ENCODE measurements around the gene CFAP47.
"Not testable (repeated sequence)": the region's sequence is repeated elsewhere in the genome, so short reads cannot be mapped to it uniquely, and the experiment has no call there.

The CFAP47 gene

DNA sequence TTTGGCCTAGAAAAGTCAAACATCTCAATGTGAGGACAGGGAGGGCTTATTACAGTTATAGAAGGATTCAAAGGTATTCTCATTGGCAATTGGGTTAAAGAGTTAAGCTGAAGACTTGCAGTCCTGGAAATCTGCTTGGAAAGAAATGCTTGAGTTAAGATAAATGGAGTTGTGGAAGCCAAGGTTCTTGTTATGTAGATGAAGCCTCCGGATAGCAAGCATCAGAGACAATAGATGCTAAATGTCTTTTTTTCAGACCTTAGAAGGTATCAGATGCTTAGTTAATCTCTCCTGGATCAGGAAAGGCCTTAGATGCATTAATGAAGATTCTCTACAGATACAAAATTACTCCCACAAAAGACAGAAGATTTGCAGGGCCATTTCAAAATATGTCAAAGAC, 299.3 kb downstream of the CFAP47 start:
- no peak for DNase-seq (ENCODE audit: low read depth)

GRCh38 chrX:36234840-36235528, 315.4 kb downstream of the CFAP47 start:
- not testable (repeated sequence) for DNase-seq (ENCODE audit: low read depth)

- DNase-seq (ENCODE audit: low read depth) = no peak
Observed at GRCh38 chrX:36241397-36241796, 321.9 kb downstream of the CFAP47 start.

DNA sequence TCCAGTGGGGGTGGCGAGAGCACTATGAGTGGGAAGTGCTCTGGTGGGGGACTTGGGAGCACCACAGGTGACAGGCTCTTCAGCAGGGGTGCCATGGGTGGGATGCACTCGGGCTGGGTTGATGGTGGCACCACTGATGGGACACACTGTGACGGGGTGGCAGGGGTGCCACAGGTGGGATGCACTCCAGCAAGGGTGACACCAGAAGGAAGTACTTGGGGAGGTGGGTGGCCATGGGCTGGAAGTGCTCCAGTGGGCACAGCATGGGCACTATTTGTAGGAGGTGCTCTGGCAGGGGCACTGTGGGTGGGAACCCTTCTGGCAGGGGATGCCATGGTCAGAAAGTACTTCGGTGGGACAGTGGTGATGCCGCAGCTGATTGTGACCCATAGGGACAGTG, 346.6 kb downstream of the CFAP47 start:
- no peak for DNase-seq (ENCODE audit: low read depth)

- no peak for DNase-seq (ENCODE audit: low read depth)
Observed at GRCh38 chrX:36310136-36310535, 390.6 kb downstream of the CFAP47 start.

DNA sequence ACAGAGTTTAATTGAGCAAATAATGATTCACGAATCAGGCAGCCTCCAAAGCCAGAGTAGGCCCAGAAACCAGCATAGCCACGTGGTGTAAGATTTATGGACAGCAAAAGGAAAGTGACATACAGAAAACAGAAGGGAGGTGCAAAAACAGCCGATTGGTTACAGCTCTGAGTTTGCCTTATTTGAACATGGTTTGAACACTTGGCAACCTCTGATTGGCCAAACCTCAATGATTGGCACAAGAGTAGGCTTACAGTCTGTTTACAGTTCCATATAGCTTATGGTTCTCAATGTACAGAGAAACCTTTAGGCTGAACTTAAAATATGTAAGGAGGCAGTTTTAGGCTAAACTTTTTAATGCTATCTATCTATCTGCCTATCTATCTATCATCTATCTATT, 394.8 kb downstream of the CFAP47 start:
- no peak for DNase-seq (ENCODE audit: low read depth)

DNA sequence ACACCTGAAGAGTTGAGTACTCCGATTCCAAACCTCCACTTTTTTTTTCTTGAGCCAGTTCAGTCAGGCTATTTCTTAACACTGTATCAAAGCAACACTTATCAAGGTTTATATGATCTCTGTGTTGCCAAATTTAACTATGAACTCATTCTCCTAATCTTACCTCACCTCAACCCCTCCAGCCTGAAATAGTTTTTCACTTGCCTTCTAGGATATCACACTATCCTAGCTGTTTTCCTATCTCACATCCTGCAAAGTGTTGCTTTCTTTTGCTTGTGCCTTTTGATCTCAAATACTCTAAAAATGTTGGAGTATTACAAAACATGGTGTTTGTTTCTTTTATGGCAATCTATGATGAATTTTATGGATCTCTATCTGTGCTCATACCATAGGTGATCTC, 415.0 kb downstream of the CFAP47 start:
- DNase-seq (ENCODE audit: low read depth) = no peak

- DNase-seq (ENCODE audit: low read depth) = no peak
Observed at GRCh38 chrX:36336751-36337150, 417.2 kb downstream of the CFAP47 start.

- DNase-seq (ENCODE audit: low read depth) = no peak
Observed at GRCh38 chrX:36344301-36344700, 424.8 kb downstream of the CFAP47 start.

DNA sequence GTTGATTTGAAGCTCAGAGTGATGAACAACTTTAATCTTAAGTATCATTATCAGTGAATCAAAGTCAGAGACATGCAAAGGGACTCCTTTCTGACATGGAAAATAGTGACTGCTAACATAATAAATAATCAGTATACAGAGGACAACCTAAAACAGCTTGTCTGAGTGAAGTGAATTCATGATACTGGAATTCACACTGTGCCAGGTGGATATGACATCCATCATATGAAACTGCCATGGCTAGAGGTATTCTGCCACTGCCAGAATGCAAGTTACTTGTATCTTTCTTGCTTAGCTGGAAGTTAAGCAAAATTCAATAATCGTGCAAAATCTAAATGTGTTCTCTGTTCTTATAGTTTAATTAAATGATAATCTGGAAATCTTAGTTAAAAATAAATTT, 429.0 kb downstream of the CFAP47 start:
- no peak for DNase-seq (ENCODE audit: low read depth)

DNA sequence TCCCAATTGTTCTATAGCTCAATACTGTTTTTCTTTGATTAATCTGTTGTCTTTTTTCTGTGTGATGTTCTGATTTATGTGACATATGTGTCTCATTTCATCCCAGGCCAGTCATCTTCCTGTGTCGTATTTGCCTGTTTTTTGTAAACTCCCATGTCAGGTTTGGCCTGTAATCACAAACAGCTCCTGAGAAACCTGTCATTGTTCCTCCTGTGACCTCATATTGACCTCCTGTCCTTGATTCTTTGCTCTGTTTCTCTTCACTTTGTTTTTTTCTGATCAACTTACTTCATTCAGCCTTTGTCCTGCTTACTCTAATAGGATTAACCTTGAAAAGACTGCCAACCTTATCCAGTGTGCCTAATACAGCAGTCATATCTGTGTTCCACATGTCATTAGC, 438.3 kb downstream of the CFAP47 start:
- DNase-seq (ENCODE audit: low read depth) = no peak

DNA sequence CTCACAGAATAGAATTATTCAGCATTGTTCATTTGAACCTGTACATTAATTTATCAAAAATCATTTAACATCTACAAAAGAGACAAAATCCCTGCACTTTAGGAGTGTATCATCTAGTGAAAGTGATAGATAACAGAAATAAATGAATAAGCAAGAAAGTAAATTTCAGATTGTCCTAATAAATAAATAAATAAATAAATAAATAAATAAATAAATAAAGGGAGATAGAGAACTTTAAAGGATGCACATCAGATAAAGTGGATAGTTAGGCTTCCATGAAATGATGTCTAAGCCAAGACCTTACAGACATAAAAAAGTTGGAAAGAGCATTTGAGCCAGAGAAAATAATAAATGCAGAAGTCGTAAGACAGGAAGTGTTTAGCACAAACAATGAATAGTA, 444.7 kb downstream of the CFAP47 start:
- no peak for DNase-seq (ENCODE audit: low read depth)

GRCh38 chrX:36383495-36383894, 464.0 kb downstream of the CFAP47 start:
- no peak for DNase-seq (ENCODE audit: low read depth)

DNA sequence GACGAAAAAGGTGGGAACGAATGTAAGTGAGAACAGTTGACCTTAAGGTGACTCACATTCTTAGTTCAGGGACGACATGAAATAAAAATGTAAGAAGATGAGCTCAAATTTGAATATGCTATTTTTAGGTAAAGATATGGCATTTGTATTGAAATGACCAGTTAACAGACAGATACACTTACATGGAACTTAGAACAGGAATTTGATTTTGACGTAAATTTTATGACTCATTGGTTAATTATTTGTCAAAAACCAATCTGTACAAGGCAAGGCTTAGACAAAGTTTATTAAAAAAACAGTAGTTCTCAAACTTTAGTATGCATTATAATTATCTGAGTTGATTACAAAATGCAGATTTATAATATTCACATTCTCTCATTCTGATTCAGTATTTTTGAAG, 469.4 kb downstream of the CFAP47 start:
- DNase-seq (ENCODE audit: low read depth) = no peak

DNA sequence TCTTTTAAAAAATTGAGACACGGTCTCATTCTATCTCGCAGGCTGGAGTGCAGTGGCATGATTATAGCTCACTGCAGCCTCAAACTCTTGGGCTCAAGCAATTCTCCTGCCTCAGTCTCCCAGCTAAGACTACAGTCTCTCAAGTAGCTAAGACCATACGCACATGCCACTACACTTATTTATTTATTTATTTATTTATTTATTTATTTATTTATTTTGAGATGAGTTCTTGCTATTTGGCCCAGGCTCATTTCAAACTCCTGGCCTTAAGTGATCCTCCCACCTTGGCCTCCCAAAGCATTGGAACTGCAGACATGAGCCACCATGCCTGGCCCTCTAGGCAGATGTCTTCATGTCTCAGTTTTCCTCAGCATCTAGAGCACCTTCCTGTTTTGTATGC, 482.2 kb downstream of the CFAP47 start:
- DNase-seq (ENCODE audit: low read depth) = no peak

DNA sequence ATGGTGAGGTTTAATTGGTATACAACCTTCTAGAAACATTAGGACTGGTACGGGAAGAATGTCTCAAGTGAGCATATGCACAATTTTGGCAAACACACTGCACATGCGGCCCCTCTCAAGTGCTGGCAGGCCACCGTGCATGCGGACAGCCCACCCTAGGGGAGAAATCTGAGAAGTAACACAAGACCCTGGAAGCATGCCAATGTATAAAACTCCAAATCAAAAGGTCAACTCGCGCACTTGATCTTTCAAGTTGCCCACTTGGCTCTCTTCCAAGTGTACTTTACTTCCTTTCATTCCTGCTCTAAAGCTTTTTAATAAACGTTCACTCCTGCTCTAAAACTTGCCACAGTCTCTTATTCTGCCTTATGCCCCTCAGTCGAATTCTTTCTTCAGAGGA, 488.3 kb downstream of the CFAP47 start:
- no peak for DNase-seq (ENCODE audit: low read depth)

DNA sequence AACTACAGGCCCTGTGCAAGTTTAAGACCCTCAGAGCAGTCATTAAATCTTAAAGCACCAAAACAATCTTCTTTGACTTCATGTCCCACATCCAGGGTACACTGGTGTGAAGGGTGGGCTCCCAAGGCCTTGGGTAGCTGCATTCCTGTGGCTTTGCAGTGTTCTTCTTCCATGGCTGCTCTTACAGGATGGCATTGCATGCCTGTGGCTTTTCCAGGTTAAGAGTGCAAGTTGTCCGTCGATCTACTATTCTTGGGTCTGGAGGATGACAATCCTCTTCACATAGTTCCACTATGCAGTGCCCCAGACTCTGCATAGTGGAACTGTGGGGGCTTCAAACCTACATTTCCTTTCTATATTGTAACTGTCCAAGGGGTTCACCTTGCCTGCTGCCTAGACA, 494.5 kb downstream of the CFAP47 start:
- no peak for DNase-seq (ENCODE audit: low read depth)

GRCh38 chrX:36422368-36422767, 502.8 kb downstream of the CFAP47 start:
- no peak for DNase-seq (ENCODE audit: low read depth)

DNA sequence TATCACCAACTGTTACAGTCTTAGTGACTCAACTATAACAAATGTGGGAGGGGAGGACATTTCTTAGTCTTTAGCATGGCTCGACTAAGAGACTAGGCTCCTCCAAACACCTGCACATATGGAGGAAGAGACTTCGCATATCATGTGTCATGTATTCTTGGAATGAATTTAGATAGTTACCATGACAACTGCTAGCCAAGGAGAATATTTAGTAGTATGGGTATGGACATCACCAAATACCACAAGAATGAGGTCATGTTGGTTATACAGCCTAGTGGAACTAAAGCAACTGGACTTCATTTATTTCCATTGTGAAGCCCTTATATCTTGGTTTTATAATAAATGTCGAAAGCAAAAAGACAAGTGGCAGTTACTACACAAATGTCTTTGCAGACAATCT, 512.3 kb downstream of the CFAP47 start:
- DNase-seq (ENCODE audit: low read depth) = peak; percentile 68

DNA sequence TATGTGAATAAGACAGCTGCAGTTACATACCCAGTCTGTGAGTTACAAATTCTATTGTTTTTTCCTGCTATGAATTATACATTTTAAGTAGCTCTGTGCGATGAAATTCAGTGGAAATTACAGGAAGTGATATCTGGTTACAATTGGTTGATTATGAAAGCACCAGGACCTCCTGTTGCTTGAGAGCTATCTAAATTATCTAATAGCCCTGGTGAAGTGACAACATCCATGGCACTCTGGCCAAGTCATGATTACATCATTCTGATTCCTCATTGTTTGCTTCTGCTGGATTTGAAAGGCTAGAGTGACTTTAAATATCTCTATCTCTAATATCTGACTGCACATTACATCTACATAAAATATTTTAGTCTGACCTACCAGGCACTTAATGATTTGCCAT, 515.0 kb downstream of the CFAP47 start:
- DNase-seq (ENCODE audit: low read depth) = no peak
